CD4-positive, alpha-beta T cell treated with Interleukin-12 subunit alpha and Interleukin-12 subunit beta, for 1 hour (primary cell): ENCODE data around the gene PAPSS1.
"Not testable (repeated sequence)": the region's sequence is repeated elsewhere in the genome, so short reads cannot be mapped to it uniquely, and the experiment has no call there.

ENCODE experiments used
- DNase-seq: peaks from one replicate; pipeline ENCODE4 v3.0.0-alpha.2; 2020

PAPSS1 gene

DNA sequence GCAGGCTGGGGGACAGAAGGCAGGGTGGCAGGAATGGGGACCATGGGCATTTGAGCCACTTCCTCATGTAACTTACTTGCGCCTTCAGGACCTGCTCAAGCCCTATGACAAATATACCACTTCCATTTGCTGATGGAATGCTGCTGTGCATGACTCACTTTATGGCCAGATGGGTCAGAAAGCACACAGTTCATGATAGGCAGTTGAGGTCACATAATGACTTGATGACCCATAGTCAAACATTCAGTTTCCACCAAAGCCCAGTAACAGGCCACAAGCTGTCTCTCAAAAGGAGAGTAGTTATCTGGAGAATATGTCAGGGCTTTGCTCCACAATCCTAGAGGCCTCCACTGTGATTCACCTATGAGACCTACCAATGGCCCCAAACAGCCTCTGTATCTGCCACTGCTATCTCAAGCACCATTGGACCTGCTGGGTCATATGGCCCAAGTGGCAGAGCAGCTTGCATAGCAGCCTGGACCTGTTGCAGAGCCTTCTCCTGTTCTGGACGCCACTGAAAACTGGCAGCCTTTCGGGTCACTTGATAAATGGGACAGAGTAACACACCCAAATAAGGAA is 5.3 kb upstream of the PAPSS1 start:
- no peak for DNase-seq

DNA sequence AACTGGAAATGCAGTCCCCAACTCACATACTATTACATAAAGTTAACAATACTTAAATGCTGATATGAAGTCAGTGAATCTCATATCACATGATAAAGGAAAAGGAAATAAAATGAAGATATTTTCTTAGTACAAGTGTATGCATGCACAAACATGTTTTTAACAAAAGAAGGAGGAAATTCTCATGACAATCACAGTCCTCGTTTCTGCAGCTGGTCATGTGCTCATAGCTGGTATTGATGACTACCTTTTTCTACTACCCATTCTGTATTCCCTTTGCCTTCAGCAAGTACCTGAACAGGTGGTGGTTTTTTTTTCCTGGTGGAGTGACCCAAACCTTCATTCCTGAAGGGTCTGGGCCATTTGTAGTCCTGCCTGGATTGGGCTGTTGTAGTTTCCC is 3.3 kb upstream of the PAPSS1 start:
- not testable (repeated sequence) for DNase-seq

DNA sequence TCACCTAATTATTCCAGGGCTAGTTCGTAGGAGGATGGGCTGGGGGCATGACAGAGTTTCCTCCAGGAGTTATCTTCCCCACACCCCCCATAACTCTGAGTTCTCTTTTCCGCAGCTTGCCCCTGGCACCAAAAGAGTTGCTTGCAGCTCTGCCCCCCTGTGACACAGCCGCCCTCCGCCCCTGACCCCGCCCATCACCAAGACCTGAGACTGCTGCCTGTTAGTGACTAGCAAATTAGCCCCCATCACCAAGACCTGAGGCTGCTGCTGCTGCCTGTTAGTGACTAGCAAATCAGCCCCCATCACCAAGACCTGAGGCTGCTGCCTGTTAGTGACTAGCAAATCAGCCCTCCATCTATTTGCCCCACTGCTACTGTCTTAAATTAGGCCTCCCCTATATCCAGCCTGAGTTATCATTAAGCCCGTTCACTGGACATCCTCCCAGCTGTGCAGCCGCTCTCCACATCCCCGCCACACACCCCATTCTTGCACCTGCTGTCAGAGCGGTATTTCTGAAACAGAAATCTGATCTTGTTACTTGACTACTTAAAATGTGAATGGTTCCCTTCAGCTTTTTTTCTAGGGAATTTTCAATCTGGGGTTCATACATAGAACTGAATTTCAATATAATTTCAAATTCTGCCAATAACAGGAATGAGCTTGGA is 1.5 kb upstream of the PAPSS1 start:
- peak; percentile 50 for DNase-seq

DNA sequence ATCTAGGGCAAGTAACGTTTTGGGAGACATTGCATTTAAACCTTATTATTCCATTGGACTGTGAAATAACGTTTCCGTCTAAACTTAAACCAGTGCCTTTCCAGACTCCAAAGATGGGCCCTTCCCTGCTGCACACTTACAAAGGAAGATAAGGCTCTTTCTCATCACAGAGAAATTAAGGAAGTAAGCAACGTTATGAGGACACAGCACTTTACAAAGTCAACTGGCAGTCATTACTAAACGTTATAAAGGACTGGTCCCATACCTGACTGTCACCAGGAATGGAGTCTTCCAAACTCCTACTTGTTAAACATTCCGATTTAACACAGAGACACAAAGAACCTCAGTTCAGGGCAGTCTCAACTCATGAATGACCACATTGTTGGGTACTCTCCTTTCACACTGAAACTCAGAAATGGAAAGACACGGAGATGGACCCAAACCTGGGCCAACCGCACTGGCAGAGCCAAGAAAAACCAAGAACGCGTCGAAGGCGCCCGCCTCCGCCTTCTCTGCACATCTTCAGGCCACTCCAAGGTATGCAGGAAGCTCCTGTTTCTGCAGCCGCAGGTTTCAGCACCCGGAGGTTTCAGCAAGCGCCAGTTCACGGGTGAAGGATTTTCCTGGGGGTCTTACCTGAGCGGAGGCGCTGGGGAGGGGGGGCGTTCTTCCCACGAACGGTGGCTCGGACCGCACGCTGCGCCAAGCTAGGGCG is 670 bp downstream of the PAPSS1 start:
- no peak for DNase-seq

GRCh38 chr4:107718351-107718965 is 1.6 kb downstream of the PAPSS1 start:
- no peak for DNase-seq

- no peak for DNase-seq
These were observed 5.8 kb downstream of the PAPSS1 start for GRCh38 chr4:107714256-107714655.

- DNase-seq: no peak
These were observed 7.8 kb downstream of the PAPSS1 start for GRCh38 chr4:107712236-107712635.

DNA sequence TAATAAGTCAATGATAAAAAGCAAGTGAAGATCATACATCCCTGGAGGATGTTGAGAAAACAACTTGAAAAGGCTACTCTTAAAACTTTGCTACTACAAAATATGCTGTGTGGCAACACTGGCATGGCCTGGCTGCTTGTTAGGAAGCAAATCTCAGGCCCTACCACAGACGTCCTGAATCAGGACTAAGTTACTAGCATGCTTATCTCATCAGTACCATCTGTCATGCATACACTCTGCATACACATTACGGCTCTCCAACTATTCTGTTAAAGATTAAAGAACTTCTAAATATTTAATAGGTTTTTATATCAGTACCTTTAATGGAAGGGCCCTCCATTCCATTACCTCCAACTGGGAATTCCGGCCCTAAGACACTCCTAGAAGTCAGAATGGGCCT is 8.2 kb downstream of the PAPSS1 start:
- no peak for DNase-seq

DNA sequence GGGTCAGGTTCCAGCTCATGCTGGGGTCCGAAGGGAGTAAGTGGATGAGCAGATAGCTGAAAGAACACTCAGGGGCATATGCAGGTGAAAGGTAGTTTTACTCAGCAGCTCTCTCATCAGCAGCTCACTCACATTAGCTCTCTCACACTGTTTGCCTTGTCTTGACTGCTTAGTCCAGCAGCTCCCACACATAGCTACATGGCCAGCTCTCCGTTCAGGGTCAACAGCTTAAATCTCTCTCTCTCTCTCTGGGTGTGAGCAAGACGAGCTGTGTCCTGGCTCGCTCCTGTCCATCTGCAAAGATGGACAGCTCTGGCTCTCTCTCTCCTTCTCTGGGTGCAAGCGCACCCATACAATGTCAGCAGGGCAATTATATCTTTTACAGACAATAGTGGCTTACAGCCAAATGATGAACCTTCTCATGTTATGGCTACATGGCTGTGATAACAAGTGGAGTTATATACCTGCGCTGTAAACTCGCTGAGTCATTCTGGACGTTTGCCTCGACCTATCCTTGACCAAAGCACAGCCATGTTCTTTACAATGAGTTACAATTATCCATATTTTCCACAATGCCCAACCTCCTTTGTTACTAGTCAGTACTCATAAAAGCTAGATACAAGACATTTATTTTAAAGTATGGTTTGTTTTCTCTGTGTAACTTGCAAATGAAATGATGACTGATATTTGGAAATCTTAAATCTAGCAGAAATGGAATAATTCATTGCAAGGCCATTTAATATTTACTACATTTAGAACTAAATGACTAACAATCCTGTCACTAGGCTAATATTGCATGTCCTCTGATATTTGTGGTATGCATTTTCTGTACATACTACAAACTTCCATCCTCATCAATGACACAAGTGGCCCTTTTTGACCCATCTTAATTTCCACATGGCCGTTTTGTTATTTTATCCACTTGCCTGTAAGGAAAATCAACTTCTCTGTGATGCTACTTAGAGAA is 9.3 kb downstream of the PAPSS1 start:
- DNase-seq: no peak

DNA sequence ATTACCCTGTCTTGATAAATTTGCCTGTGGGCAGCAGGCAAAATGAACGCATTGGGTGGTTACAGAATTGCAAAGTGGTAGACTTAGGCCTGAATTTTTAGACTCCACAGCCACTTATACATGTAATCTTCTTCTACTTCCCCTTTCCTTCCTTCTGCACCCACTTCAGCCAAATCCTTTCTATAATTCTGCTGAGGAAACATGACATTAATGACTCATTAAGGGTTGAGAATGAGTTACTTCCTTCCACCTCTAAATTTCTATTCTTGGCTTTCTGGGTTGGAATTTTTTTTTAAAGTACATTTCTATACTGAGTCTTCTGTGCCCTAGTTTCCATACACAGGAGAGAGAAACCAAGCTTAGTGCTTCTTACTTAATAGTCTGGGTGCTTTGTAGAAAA is 10.1 kb downstream of the PAPSS1 start:
- no peak for DNase-seq

GRCh38 chr4:107708225-107708624 is 11.8 kb downstream of the PAPSS1 start:
- DNase-seq: no peak

GRCh38 chr4:107705742-107706556 is 14.1 kb downstream of the PAPSS1 start:
- DNase-seq: no peak

GRCh38 chr4:107701565-107701964 is 18.5 kb downstream of the PAPSS1 start:
- DNase-seq: no peak

DNA sequence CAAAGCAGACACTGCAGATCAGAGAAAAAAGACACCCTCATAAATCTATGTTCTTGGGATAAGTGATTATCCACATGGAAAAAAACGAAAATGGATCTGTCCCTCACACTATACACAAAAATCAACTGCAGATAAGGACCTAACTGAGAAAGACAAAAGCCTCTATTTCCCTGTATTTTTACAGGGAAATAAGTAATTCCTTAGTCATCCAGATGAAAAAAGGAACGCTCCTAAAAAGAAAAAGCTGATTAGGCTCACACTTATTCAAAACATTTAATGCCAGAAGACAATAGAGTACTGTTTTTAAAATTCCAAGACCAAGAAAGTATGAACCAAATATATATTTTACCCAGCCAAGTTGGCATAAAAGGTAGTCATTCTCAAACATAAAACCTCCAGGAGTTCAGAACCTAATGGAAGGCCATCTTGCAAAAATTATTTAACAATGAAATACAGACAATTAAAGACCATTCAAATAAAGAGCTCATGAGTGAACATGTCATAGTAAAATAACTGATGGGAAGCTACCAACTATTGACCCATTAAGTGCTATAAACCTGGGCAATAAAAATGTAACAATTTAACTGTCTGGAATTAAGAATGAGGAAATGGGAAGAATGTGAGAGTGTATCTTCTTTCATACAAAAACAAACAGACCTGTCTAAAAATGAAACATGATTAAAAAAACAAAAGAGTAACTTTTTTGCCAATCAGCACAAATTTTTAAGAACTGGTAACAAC is 20.4 kb downstream of the PAPSS1 start:
- DNase-seq: no peak

DNA sequence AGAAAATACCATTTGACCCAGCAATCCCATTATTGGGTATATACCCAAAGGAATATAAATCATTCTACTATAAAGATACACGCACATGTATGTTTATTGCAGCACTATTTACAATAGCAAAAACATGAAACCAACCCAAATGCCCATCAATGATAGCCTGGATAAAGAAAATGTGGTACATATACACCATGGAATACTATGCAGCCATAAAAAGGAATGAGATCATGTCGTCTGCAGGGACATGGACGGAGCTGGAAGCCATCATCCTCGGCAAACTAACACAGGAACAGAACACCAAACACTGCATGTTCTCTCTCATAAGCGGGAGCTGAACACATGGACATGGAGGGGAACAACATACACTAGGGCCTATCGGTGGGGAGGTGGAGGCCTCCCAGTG is 23.8 kb downstream of the PAPSS1 start:
- not testable (repeated sequence) for DNase-seq

DNA sequence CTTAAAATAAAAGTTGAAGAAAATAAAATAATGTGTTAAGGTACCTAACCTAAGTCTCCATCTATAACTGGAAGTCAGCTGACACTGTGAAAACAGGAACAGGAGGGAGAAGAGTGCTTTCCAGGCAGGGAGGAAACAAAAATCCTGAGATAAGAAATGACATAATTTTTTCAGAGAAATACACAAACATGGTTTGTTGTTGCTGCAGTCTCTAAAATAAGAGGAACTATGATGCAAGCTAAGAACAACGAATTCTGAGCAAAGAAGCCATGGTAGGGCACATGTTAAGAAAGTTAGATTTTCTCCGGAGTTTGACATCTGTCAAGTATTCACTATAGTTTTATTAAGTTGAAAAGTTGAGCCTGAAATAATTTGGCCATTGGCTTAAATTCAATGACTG is 26.9 kb downstream of the PAPSS1 start:
- DNase-seq: no peak

DNA sequence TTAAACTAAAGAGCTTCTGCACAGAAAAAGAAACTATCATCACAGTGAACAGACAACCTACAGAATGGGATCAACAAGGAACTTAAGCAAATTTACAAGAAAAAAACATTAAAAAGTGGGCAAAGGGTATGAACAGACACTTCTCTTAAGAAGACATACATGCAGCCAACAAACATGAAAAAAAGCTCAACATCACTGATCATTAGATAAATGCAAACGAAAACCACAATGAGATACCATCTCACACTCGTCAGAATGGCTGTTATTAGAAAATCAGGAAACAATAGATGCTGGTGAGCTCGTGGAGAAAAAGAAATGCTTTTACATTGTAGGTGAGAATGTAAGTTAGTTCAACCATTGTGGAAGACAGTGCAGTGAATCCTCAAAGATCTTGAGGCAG is 27.8 kb downstream of the PAPSS1 start:
- DNase-seq: no peak

DNA sequence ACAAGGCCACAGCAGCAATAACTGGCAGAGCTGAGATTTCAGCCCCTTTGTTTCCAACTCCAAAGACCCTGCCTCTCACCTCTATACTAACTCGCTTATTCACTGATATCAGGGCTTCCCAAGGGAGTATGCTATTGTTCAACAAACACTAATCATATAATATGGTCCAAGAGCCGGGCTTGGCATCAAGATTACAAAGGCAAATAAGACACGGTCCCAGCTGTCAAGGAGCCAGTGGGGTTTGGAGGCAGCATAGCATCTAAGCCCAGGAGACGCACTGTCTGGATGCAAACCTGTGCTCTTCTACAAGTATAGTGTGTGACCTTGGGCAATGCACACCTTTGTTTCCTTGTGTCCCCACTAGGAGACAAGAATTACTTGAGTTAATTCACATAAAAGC is 28.7 kb downstream of the PAPSS1 start:
- no peak for DNase-seq

- DNase-seq: no peak
These were observed 30.0 kb downstream of the PAPSS1 start for GRCh38 chr4:107689912-107690587.

- no peak for DNase-seq
These were observed 31.6 kb downstream of the PAPSS1 start for GRCh38 chr4:107688421-107688820.

GRCh38 chr4:107685740-107686139 is 34.3 kb downstream of the PAPSS1 start:
- no peak for DNase-seq
